ENCODE results near the gene CXCR6.
"Not testable (repeated sequence)": the region's sequence is repeated elsewhere in the genome, so short reads cannot be mapped to it uniquely, and the experiment has no call there.

The CXCR6 gene

GRCh38 chr3:45992133-45992729, 49.0 kb downstream of the CXCR6 start:
- DNase-seq, result no peak

GRCh38 chr3:45992821-45993221, 49.6 kb downstream of the CXCR6 start:
- no peak for DNase-seq

- DNase-seq, result no peak
Observed at GRCh38 chr3:45993421-45994027, 50.3 kb downstream of the CXCR6 start.

GRCh38 chr3:45994419-45995235, 51.4 kb downstream of the CXCR6 start:
- DNase-seq, result peak; percentile 92

- peak; percentile 63 for DNase-seq
Observed at GRCh38 chr3:45995236-45996192, 52.2 kb downstream of the CXCR6 start, which contains the start of gene FYCO1. Gene FYCO1, minus strand, starts transcription at chr3:45995824. Its CDS starts 10,914 bp downstream, at chr3:45984910.

GRCh38 chr3:45997499-45997898, 54.2 kb downstream of the CXCR6 start:
- not testable (repeated sequence) for DNase-seq

- no peak for DNase-seq
Observed at GRCh38 chr3:45997942-45998341, 54.7 kb downstream of the CXCR6 start.

All from NCI-H524 treated with DMSO at 0.1 percent for 48 hours (cell line).